Nucleus accumbens (tissue), 56 donors: ENCODE measurements around the gene DCTD.

ENCODE experiments used
- DNase-seq, 56 donors: peaks; one replicate each; lab custom pipeline; 2025; lab: John Stamatoyannopoulos, UW

Gene DCTD

DNA sequence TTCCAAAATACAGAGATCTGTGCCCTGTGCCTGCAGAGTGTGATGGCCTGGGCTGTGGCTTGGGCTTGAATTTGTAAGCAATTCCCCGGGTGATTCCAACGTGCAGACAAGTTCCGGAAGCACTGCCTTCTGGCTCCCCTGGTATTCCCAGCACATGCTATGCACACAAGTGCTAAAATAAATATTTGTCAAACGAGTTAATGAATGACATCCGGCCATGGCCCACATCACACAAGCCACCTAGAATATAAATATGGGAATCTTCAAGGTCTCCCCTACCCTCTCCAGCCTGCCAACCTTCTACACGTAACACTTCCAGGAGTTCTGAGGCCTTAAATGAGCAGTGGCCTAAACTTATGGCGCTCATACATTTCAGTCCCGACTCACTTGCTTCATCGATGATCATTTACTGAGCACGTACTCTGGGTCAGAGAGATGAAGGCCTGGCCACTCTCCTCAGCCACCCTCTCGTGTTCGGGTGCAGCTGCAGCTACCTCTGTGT is 21.3 kb downstream of the DCTD start:
- no peak for DNase-seq

DNA sequence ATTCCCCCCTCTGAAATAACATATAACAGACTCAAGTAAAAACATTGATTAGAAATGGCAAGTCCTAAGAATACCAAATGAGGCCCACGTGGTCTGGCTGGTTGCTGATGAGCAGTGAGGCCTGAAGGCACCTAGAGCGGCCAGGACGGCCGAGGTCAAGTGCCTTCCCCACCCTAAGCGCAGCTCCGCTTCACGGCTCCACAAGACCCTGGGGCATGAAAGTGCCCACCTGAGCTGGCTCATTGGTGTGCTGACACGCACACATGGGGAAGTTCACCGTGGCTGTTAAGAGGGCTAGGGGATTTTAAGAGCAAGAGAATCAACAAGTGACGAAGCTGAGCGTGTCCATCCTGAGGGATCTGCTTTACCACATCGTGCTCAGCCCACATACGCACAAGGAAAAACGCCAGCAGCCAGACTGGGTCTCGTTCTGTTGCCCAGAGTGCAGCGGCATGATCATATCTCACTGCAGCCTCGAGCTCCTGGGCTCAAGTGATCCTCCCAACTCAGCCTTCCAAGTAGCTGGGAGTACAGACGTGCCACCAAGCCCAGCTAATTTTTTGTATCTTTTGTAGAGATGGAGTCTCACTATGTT is 22.4 kb downstream of the DCTD start:
- DNase-seq = no peak

- DNase-seq = no peak
Observed at GRCh38 chr4:182893474-182894080, 23.6 kb downstream of the DCTD start.

DNA sequence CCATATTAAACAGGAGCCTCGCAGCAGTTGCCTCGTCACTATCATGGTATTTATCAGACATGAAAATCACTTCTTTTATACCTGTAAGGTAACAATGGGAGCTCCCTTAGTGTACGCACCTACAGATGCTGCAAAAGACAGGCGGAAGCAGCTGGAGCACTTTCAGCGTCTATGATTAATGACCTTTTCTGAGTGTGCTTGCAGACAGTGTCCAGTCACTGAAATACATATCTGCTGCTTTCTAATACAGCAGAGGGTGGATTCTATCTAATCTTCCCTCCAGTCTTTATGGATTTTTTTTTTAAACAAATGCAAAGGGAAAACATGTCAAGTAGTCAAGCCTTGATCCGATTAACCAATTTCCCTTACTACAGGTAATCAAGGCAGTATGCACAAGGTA is 24.1 kb downstream of the DCTD start:
- DNase-seq = no peak

DNA sequence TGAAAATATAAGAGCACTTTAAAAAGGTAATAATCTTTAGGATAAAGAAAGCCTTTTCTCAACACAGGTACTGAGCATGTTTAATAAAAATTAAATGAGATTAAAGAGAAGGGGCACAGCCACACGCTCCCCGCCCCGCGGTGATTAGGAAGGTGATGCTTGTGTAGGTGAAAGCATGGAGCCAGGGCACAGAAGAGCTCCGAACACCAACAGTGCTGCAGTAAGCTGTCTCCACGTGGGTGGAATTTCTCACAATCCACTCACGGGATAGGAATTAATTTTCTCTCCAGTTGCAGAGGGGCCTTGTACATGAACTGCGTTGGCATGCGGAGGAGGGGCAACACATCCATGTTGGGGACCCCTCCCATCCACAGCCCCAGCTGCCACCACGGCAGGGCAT is 27.0 kb downstream of the DCTD start:
- no peak for DNase-seq

- DNase-seq = no peak
Observed at GRCh38 chr4:182888891-182889290, 28.3 kb downstream of the DCTD start.

DNA sequence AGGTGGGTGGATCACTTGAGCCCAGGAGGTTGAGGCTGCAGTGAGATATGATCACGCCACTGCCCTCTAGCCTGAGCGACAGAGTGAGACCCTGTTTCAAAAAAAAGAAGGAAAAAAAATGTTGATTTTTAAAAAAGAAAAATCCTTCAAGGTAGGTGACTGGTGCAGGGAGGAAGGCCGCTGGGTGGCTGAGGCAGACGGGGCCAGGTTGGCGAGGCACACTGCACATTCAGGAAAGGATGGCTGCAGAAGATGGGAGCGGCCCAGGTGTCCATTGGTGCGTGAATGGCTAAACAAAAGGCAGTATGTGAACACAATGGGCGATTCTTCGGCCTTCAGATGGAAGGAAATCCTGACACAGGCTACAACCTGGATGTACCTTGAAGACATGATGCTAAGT is 30.4 kb downstream of the DCTD start:
- DNase-seq = no peak

- DNase-seq = no peak
Observed at GRCh38 chr4:182886205-182886604, 31.0 kb downstream of the DCTD start.

- DNase-seq = no peak
Observed at GRCh38 chr4:182885738-182886077, 31.5 kb downstream of the DCTD start.

DNA sequence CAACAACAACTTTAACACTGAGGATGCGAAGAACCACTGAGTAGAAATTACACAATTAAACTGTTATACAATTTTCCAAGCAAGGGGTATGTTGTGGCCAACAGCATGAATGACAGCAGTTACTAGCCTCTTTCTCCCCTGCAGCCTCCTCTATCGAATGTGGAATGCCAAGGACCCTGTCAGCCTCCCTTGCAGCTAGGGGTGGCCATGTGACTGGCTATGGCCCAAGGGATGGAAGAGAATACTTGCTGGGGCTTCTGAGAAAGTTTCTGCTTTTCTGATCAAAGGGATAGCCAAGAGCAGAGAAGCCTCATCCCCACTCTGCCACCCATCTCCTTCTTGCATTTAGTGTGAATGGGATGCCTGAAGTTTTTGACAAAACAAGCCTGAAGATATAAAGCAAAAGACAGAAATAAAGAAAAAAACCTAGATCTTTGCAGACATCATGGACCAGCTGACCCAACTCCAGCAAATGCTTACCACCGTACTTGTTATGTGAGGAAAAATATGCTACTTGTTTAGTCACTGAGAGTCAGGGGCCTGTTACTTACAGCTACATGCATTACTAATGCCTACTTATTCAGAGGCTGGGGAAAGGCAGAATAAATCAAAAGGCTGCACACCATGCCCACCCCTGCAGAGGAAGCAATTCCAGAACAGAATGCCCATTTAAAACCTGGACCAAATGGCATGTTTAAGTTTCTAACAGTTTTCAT is 32.0 kb downstream of the DCTD start:
- no peak for DNase-seq

DNA sequence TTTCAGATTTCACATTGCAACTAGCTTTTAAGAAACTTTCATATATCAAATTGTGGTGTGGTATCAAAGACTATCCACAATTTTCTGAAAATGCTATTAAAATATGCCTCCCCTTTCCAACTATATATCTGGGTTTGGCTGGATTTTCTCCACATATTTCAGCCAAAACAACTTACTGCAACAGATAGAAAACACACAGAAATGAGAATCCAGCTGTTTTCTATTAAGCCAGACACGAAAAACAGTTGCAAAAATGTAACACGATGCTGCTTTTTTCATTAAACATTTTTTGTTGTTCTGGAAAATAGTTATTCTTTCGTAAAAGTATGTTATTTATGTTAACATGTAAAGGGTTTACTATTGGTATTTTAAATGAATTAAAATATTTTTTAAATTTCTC is 33.1 kb downstream of the DCTD start:
- DNase-seq = no peak

GRCh38 chr4:182883351-182883750 is 33.8 kb downstream of the DCTD start:
- DNase-seq = no peak

DNA sequence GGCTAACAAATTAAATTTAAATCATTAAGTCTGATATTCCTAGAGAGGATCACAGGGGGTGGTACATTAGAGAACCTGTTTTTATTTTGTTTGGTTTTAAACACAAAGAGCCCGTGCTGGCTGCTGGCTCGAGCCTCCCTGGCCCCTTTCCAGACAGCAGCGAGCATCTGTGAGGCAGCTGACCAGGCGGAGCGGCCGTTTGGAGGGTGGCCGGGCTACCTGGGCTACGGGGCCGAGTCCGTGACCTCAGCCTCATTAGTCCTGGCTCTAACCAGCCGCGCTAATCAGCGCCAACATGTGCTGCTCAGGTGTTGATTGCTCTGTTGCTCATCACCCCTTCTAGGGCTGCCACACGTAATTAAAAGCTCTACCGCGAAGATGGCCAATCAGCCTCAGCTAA is 35.3 kb downstream of the DCTD start:
- DNase-seq = peak in 4 of 56 donors; percentile 13 to 27 (median 18)

GRCh38 chr4:182880387-182881356 is 36.5 kb downstream of the DCTD start:
- DNase-seq = peak in 13 of 56 donors; percentile 2 to 67 (median 16)

GRCh38 chr4:182879913-182880312 is 37.3 kb downstream of the DCTD start:
- DNase-seq = no peak

- no peak for DNase-seq
Observed at GRCh38 chr4:182878633-182879495, 38.3 kb downstream of the DCTD start.

DNA sequence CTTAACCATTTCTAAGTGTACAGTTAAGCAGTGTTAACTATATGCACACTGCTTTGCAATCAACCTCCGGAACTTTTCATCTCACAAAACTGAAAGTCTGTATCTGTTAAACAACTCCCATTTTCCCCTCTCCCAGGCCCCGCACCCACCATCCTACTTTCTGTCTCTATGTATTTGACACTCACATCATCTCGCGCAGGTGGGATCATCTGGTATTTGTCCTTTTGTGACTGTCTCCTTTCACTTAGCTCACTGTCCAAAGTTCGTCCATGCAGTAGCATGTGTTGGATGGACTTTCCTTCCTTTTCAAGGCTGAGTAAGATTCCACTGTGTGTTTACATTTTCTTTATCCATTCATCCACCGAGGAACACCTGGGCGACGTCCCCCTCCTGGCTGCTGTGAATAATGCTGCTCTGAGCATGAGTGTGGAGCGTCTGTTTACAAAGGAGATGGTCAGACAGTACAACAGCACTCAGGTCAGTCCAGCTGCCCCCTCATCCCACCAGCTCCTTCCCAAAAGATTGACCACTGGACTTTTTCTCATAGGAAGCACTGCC is 39.8 kb downstream of the DCTD start:
- DNase-seq = no peak

GRCh38 chr4:182876427-182876826 is 40.8 kb downstream of the DCTD start:
- no peak for DNase-seq
